Osteoblast (primary cell): ENCODE measurements around the gene PAK5. TPM values are rescaled to one million over a fixed set of nuclear protein-coding genes. Genes with fewer than 3 reads are reported as not detected.

Source experiments
- DNase-seq: peaks from one replicate; pipeline ENCODE4 v3.0.0; 2011; ENCODE audit warnings: low spot score, mixed read lengths; ENCODE audit not compliant: insufficient read length; ENCODE audit errors: missing footprints
- H2AFZ ChIP-seq: 2 replicates; pipeline ENCODE4 v1.6.0; 2011; ENCODE audit warnings: mild to moderate bottlenecking, low read length
- H3K27ac ChIP-seq: 2 replicates; pipeline ENCODE4 v1.5.1; 2011; ENCODE audit warnings: mild to moderate bottlenecking, low read depth, low read length, moderate library complexity
- H3K27me3 ChIP-seq: 2 replicates; pipeline ENCODE4 v1.6.0; 2012; ENCODE audit warnings: mild to moderate bottlenecking, control low read depth, inconsistent platforms, low read length, moderate library complexity; ENCODE audit not compliant: insufficient read depth
- H3K36me3 ChIP-seq: 2 replicates; pipeline ENCODE4 v1.5.1; 2011; ENCODE audit warnings: mild to moderate bottlenecking, low read length, control low read depth, moderate library complexity; ENCODE audit not compliant: insufficient read depth
- H3K4me1 ChIP-seq: 2 replicates; pipeline ENCODE4 v1.5.1; 2011; ENCODE audit warnings: mild to moderate bottlenecking, low read length, control low read depth, moderate library complexity; ENCODE audit not compliant: insufficient read depth
- H3K4me2 ChIP-seq: 2 replicates; pipeline ENCODE4 v1.6.0; 2011; ENCODE audit warnings: mild to moderate bottlenecking, low read length; ENCODE audit not compliant: insufficient read depth
- H3K4me3 ChIP-seq: fragments of 200-600 bp; sonication (generic); 3 replicates; pipeline ENCODE4 v1.5.1; 2012; ENCODE audit warnings: mild to moderate bottlenecking, low read length, inconsistent platforms; ENCODE audit not compliant: insufficient read depth
- H3K79me2 ChIP-seq: 2 replicates; pipeline ENCODE4 v1.6.0; 2012; ENCODE audit warnings: mild to moderate bottlenecking, low read length, control low read depth, inconsistent platforms; ENCODE audit not compliant: insufficient read depth
- H3K9me3 ChIP-seq: 2 replicates; pipeline ENCODE4 v1.5.1; 2011; ENCODE audit warnings: low read depth, low read length, control low read depth
- H4K20me1 ChIP-seq: 2 replicates; pipeline ENCODE4 v1.6.0; 2012; ENCODE audit warnings: mild to moderate bottlenecking, low read length, control low read depth; ENCODE audit not compliant: insufficient read depth
- CTCF ChIP-seq: IDR thresholded peaks from 2 replicates; pipeline ENCODE4 v1.5.1; 2011; ENCODE audit warnings: mild to moderate bottlenecking, low read depth, low read length, moderate library complexity; ENCODE audit errors: extremely low read depth
- total RNA-seq: library from RNA; depleted of rRNA; stranded (reverse); fragments of >200 nt; gene quantifications from 2 replicates; pipeline ENCODE4 v1.2.3, GENCODE V29; 2012

PAK5 gene
- total RNA-seq, 1 donor = not detected

DNA sequence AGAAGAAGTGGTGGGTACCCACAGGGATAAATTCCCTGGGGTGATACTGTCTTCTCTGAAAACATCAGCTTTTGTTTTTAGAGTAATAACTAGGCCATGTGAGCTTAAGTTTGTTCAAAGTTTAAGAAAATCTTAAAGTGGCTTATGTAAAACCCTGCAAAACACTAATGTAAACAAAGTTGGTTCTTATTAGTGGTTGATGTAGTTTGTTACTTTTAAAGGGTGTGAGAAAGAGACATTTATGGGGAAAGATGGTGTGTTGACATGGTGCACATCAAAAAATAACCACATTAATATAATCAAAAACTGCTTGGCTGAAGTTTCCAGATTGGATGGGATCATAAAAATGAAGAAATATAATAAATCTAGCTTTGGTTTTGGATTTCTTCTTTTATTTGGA, 204.5 kb downstream of the PAK5 start:
- Histone ChIP-seq H2AFZ (no peak overlapping the region), H3K36me3 (no peaks in the 10 kb centered on the region), H3K4me3 (no peak overlapping the region), H3K4me1 (no peaks in the 10 kb centered on the region), H3K27ac (no peak overlapping the region), H4K20me1 (no peaks in the 10 kb centered on the region), H3K27me3 (peaks cover 3% of the 10 kb centered on the region), H3K79me2 (no peaks in the 10 kb centered on the region), H3K4me2 (no peak overlapping the region), H3K9me3 (no peaks in the 10 kb centered on the region)
- TF ChIP-seq CTCF = no peak
- DNase-seq = no peak

DNA sequence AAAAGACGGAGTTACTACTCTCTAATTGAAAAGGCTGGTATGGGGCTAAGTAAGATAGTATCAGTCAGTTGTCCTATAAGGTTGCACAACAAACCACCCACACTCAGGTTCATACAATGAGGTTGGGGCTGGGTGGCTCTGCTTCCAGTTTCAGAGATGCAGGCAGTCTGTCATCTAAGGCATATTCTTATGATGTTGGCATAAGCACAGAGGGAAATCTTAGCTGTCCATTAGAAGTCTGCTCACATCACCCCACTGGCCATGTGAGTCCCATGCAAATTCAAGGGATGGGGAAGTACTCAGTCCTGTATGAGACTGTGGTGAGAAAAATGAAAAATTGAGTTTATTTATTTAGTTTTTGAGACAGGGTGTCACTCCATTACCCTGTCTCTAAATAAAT, 205.9 kb downstream of the PAK5 start:
- Histone ChIP-seq H4K20me1 (no peaks in the 10 kb centered on the region), H3K79me2 (no peaks in the 10 kb centered on the region), H3K27ac (no peak overlapping the region), H3K36me3 (no peaks in the 10 kb centered on the region), H3K9me3 (no peaks in the 10 kb centered on the region), H3K4me2 (no peak overlapping the region), H3K4me3 (no peak overlapping the region), H3K4me1 (no peaks in the 10 kb centered on the region), H3K27me3 (peaks cover 7% of the 10 kb centered on the region), H2AFZ (no peak overlapping the region)
- no peak for DNase-seq
- no peak for TF ChIP-seq CTCF

- Histone ChIP-seq H3K4me3 (no peak overlapping the region), H3K9me3 (no peaks in the 10 kb centered on the region), H2AFZ (no peak overlapping the region), H3K27me3 (peaks cover 7% of the 10 kb centered on the region), H3K4me1 (no peaks in the 10 kb centered on the region), H3K4me2 (no peak overlapping the region), H3K79me2 (no peaks in the 10 kb centered on the region), H3K27ac (no peak overlapping the region), H4K20me1 (no peaks in the 10 kb centered on the region), H3K36me3 (no peaks in the 10 kb centered on the region)
- no peak for DNase-seq
- TF ChIP-seq CTCF = no peak
Measured at GRCh38 chr20:9632265-9632664, 206.6 kb downstream of the PAK5 start.

GRCh38 chr20:9630554-9630953, 208.3 kb downstream of the PAK5 start:
- H3K4me1 ChIP-seq = no peaks in the 10 kb centered on the region
- no peaks in the 10 kb centered on the region for H4K20me1 ChIP-seq
- H3K27ac ChIP-seq = no peak overlapping the region
- no peaks in the 10 kb centered on the region for H3K79me2 ChIP-seq
- no peak for TF ChIP-seq CTCF
- no peaks in the 10 kb centered on the region for H3K36me3 ChIP-seq
- H3K9me3 ChIP-seq = no peaks in the 10 kb centered on the region
- H3K4me3 ChIP-seq = no peak overlapping the region
- no peak for DNase-seq
- H3K4me2 ChIP-seq = no peak overlapping the region
- no peak overlapping the region for H2AFZ ChIP-seq
- peaks cover 7% of the 10 kb centered on the region for H3K27me3 ChIP-seq
